Mucosa of descending colon (tissue), 3 donors: ENCODE data around the gene TMEM114. TPM values are rescaled to one million over a fixed set of nuclear protein-coding genes. Genes with fewer than 3 reads are reported as not detected.

ENCODE experiments used
- ATAC-seq: fragments of 200-7000 bp; cut with Tn5 transposase; one replicate; pipeline ENCODE4 v1.9.1; 2020; ENCODE audit warnings: mild to moderate bottlenecking, moderate library complexity
- DNase-seq, 3 donors: peaks; one replicate each; pipeline ENCODE4 v3.0.0-alpha.2; 2020
- H3K36me3 ChIP-seq: fragments of 200-600 bp; one replicate; pipeline ENCODE4 v1.8.0; 2021; ENCODE audit warnings: low read depth, mild to moderate bottlenecking
- H3K4me1 ChIP-seq: fragments of 200-600 bp; one replicate; pipeline ENCODE4 v1.8.0; 2021; ENCODE audit warnings: low read depth, mild to moderate bottlenecking
- H3K4me3 ChIP-seq: fragments of 200-600 bp; one replicate; pipeline ENCODE4 v1.8.0; 2021; ENCODE audit warnings: mild to moderate bottlenecking
- H3K9me3 ChIP-seq: fragments of 200-600 bp; one replicate; pipeline ENCODE4 v1.8.0; 2021; ENCODE audit warnings: mild to moderate bottlenecking
- intact Hi-C, 2 donors: fragments of 100-400 bp; cut with DNase I in 1 of 2; cut with micrococcal nuclease in 1 of 2; formaldehyde crosslinking; loops; one replicate each; pipeline versions ENCODE4 v1.11.0 to v1.11.1; 2022; cut with DNase I, micrococcal nuclease
- total RNA-seq, 3 donors: library from RNA; stranded (reverse); fragmentation: NEBNext Ultra II Directional in 2 of 3; extraction: Animal tissue kit (Norgen Biotek cat#: 25700) in 2 of 3; gene quantifications; one replicate each; pipeline versions ENCODE4 v1.2.1 to v1.2.4, GENCODE V29; 2021 to 2023
- TF ChIP-seq, protein P1 (sequence below): fragments of 200-600 bp; IDR thresholded peaks from one replicate; pipeline ENCODE4 v1.8.0; 2022; ENCODE audit warnings: antibody characterized with exemption, mild to moderate bottlenecking
- donor health status: DM: no; HTN: no; CAD: no; lungs with moderate emphysema.
- donor health status: DM: no; HTN: no; CAD: no.
- donor health status: DM: no; HTN: yes; CAD: no.

The TMEM114 gene
- total RNA-seq, 3 donors from 2014 or later = 0.60 TPM; not detected in 2

- TF ChIP-seq, protein P1, sequence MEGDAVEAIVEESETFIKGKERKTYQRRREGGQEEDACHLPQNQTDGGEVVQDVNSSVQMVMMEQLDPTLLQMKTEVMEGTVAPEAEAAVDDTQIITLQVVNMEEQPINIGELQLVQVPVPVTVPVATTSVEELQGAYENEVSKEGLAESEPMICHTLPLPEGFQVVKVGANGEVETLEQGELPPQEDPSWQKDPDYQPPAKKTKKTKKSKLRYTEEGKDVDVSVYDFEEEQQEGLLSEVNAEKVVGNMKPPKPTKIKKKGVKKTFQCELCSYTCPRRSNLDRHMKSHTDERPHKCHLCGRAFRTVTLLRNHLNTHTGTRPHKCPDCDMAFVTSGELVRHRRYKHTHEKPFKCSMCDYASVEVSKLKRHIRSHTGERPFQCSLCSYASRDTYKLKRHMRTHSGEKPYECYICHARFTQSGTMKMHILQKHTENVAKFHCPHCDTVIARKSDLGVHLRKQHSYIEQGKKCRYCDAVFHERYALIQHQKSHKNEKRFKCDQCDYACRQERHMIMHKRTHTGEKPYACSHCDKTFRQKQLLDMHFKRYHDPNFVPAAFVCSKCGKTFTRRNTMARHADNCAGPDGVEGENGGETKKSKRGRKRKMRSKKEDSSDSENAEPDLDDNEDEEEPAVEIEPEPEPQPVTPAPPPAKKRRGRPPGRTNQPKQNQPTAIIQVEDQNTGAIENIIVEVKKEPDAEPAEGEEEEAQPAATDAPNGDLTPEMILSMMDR = no peak
- no peaks in the 10 kb centered on the region for H3K36me3 ChIP-seq
- ATAC-seq (no peak), DNase-seq (no peak)
- intact Hi-C loops = no loop called here
- no peaks in the 10 kb centered on the region for H3K9me3 ChIP-seq
- H3K4me1 ChIP-seq = peaks cover 16% of the 10 kb centered on the region
- H3K4me3 ChIP-seq = no peak overlapping the region
Measured at GRCh38 chr16:8543258-8543657, 47.1 kb downstream of the TMEM114 start.

GRCh38 chr16:8542393-8542792, 47.9 kb downstream of the TMEM114 start:
- TF ChIP-seq, protein P1 = no peak
- H3K36me3 ChIP-seq = no peaks in the 10 kb centered on the region
- ATAC-seq = no peak
- no peak overlapping the region for H3K4me3 ChIP-seq
- H3K9me3 ChIP-seq = no peaks in the 10 kb centered on the region
- H3K4me1 ChIP-seq = peaks cover 11% of the 10 kb centered on the region
- intact Hi-C loops = no loop called here
- DNase-seq = no peak

GRCh38 chr16:8541868-8542267, 48.4 kb downstream of the TMEM114 start:
- H3K4me1 ChIP-seq = peaks cover 10% of the 10 kb centered on the region
- H3K9me3 ChIP-seq = no peaks in the 10 kb centered on the region
- no peaks in the 10 kb centered on the region for H3K36me3 ChIP-seq
- no peak for DNase-seq
- no peak overlapping the region for H3K4me3 ChIP-seq
- no peak for ATAC-seq
- TF ChIP-seq, protein P1 = no peak
- intact Hi-C loops = no loop called here

- Histone ChIP-seq H3K36me3 (no peaks in the 10 kb centered on the region), H3K4me3 (no peak overlapping the region), H3K9me3 (no peaks in the 10 kb centered on the region), H3K4me1 (no peaks in the 10 kb centered on the region)
- intact Hi-C loops = no loop called here
- DNase-seq = peak in 2 of 3 donors; percentile 49 to 51
- ATAC-seq = peak; percentile 95
- TF ChIP-seq, protein P1 = no peak
Measured at GRCh38 chr16:8537691-8538342, 52.5 kb downstream of the TMEM114 start.

GRCh38 chr16:8533509-8533908, 56.8 kb downstream of the TMEM114 start:
- DNase-seq (no peak), ATAC-seq (no peak)
- intact Hi-C loops = no loop called here
- Histone ChIP-seq H3K36me3 (no peaks in the 10 kb centered on the region), H3K4me3 (no peak overlapping the region), H3K4me1 (no peaks in the 10 kb centered on the region), H3K9me3 (no peaks in the 10 kb centered on the region)
- TF ChIP-seq, protein P1 = no peak
